Measurements from ENCODE around the gene RNLS.

DNA sequence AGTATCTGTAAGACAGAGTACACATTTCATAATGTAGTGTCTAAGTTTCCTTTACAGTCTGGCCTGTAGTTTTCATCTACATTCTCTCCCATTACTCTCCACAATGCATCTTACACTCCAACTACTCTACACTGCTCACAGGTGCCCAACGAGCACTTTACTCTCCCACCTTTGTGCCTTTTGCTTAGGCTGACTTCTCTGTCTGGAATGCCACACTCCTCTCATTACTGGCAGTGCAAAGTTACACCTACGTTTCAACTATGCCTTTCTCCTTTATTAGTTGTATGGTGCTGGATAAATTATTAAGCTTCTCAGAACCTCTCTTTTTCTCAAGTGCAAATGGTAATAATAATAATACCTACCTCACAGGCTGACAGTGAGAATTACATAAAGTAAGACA is 70.5 kb downstream of the RNLS start:
- TF ChIP-seq ESRRG (CRISPR knock-in tag; IDR thresholded peaks at IDR 0.05) (no peak), ARNTL (CRISPR knock-in tag; IDR thresholded peaks at IDR 0.05; ENCODE audit: borderline replicate concordance, low read depth) (no peak), GLIS3 (CRISPR knock-in tag; IDR thresholded peaks at IDR 0.05) (no peak), ZNF70 (CRISPR knock-in tag; IDR thresholded peaks at IDR 0.05) (no peak), SNAI2 (CRISPR knock-in tag; IDR thresholded peaks at IDR 0.05) (no peak), CSRNP3 (CRISPR knock-in tag; IDR thresholded peaks at IDR 0.05) (no peak), RARB (CRISPR knock-in tag; IDR thresholded peaks at IDR 0.05) (no peak), TCF4 (CRISPR knock-in tag; IDR thresholded peaks at IDR 0.05; ENCODE audit: borderline replicate concordance) (no peak), BACH2 (CRISPR knock-in tag; IDR thresholded peaks at IDR 0.05; ENCODE audit: borderline replicate concordance) (no peak), TSHZ2 (CRISPR knock-in tag; IDR thresholded peaks at IDR 0.05) (no peak), POU6F1 (CRISPR knock-in tag; IDR thresholded peaks at IDR 0.05; ENCODE audit: borderline replicate concordance, low read depth) (no peak), TOX (CRISPR knock-in tag; IDR thresholded peaks at IDR 0.05; ENCODE audit: borderline replicate concordance) (no peak)
- TF ChIP-seq, protein P1, sequence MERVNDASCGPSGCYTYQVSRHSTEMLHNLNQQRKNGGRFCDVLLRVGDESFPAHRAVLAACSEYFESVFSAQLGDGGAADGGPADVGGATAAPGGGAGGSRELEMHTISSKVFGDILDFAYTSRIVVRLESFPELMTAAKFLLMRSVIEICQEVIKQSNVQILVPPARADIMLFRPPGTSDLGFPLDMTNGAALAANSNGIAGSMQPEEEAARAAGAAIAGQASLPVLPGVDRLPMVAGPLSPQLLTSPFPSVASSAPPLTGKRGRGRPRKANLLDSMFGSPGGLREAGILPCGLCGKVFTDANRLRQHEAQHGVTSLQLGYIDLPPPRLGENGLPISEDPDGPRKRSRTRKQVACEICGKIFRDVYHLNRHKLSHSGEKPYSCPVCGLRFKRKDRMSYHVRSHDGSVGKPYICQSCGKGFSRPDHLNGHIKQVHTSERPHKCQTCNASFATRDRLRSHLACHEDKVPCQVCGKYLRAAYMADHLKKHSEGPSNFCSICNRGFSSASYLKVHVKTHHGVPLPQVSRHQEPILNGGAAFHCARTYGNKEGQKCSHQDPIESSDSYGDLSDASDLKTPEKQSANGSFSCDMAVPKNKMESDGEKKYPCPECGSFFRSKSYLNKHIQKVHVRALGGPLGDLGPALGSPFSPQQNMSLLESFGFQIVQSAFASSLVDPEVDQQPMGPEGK (CRISPR knock-in tag; IDR thresholded peaks at IDR 0.05; ENCODE audit: borderline replicate concordance) = no peak
- TF ChIP-seq, protein P2, sequence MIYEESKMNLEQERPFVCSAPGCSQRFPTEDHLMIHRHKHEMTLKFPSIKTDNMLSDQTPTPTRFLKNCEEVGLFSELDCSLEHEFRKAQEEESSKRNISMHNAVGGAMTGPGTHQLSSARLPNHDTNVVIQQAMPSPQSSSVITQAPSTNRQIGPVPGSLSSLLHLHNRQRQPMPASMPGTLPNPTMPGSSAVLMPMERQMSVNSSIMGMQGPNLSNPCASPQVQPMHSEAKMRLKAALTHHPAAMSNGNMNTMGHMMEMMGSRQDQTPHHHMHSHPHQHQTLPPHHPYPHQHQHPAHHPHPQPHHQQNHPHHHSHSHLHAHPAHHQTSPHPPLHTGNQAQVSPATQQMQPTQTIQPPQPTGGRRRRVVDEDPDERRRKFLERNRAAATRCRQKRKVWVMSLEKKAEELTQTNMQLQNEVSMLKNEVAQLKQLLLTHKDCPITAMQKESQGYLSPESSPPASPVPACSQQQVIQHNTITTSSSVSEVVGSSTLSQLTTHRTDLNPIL (CRISPR knock-in tag; IDR thresholded peaks at IDR 0.05; ENCODE audit: low read depth) = no peak

All from SK-N-SH treated with all-trans-retinoic acid at 6 μM for 48 hours (cell line).